ENCODE results near the gene ADARB1.

GRCh38 chr21:45256912-45257672, 182.7 kb downstream of the ADARB1 start:
- TF ChIP-seq, protein P1, sequence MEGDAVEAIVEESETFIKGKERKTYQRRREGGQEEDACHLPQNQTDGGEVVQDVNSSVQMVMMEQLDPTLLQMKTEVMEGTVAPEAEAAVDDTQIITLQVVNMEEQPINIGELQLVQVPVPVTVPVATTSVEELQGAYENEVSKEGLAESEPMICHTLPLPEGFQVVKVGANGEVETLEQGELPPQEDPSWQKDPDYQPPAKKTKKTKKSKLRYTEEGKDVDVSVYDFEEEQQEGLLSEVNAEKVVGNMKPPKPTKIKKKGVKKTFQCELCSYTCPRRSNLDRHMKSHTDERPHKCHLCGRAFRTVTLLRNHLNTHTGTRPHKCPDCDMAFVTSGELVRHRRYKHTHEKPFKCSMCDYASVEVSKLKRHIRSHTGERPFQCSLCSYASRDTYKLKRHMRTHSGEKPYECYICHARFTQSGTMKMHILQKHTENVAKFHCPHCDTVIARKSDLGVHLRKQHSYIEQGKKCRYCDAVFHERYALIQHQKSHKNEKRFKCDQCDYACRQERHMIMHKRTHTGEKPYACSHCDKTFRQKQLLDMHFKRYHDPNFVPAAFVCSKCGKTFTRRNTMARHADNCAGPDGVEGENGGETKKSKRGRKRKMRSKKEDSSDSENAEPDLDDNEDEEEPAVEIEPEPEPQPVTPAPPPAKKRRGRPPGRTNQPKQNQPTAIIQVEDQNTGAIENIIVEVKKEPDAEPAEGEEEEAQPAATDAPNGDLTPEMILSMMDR (optimal IDR thresholded peaks at IDR 0.05 in 1 of 3, IDR thresholded peaks at IDR 0.05 in 1 of 3, conservative IDR thresholded peaks at IDR 0.05 in 1 of 3; ENCODE audit: extremely low read depth in 1 of 3, insufficient read depth in 2 of 3, low read length in 3 of 3): no peak
- TF ChIP-seq EZH2 (IDR thresholded peaks at IDR 0.05; ENCODE audit: low read length): no peak
